ENCODE measurements around the gene ETNPPL.
"Not testable (repeated sequence)": the region's sequence is repeated elsewhere in the genome, so short reads cannot be mapped to it uniquely, and the experiment has no call there.

Gene ETNPPL

DNA sequence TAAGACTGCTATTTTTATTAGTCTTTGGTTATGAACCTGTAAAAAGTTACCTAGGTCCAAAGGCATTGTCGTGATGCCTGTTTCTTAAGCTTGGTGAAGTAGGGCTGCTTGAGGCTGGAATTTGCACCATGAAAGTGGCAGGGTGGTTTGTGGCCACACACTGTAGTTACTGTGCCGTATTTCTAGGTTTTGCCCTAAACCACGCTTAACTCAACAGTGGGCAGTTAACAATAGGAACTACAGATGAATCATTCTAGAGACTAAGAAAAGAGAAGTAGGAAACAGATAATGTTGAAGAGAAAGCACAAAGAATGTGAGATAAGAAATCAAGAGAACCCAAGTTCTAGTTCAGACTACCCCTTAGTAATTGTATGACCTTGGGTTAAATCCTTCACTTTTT, 11.5 kb downstream of the ETNPPL start:
- no peak for DNase-seq

GRCh38 chr4:108749119-108749518, 13.7 kb downstream of the ETNPPL start:
- no peak for DNase-seq

GRCh38 chr4:108746511-108746910, 16.3 kb downstream of the ETNPPL start:
- DNase-seq: no peak

DNA sequence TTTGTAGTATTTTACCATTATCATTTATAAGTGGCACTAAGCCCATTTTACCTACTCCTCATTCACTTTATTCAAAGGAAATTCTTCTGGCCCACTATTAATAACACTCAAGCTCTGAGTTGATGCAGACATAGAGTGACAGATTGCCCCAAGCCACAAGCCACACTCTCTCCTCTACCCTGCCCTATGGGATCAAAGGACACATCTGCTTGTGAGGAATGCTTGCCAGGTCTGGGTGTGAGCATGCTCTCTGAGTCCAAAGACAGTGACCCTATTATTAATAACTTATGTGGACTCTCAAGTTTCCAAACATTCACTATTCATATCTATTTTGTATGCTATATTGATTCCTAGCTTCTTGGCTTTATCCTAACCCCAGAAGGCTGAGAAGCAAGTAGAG, 18.5 kb downstream of the ETNPPL start:
- DNase-seq: no peak

DNA sequence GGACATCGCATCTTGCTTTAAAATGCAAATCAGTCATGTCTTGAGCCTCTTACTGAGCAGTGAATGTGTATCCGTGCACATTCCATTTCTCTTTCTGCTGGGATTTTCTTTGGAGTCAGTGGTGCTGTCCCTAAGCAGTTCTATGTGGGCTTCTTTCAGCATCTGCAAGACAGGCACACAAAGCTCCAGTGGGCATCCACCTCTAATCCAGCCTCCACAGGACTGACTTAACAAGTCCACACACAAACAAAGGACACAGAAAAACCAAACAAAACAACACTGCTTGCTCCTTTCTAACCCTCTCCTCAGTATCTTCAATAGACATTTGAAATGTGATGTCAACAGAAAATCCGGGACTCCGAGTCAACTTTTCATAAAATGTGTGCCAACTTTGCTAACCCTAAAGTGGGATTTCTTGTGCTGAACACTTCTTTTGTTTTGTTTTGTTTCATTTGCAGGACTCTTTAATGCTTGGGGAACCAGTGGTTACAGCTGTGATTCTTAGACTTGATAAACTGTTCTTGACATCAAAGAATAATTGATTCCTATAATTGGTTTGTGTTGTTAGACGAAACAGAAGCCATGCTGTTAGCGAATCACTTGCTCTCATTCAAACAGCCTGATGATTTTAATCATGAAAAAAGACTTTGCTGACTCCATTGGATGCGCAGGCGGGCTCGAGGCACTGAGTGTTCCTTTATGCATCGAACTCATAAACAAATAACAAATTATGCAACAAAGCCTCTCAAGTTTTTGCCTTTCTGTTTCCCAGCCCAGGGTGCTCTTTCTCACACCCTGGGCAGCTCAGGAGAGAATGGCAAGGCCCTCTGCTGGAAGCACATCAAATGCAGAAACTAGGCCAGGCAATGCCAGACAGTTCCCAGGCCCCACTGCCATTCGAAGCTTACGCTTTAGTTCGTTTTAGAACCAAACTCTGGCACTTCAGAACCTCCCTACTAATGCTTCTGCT, 20.1 kb downstream of the ETNPPL start:
- no peak for DNase-seq

- DNase-seq: no peak
Measured at GRCh38 chr4:108738003-108738706, 24.7 kb downstream of the ETNPPL start.

- no peak for DNase-seq
Measured at GRCh38 chr4:108731006-108731405, 31.8 kb downstream of the ETNPPL start.

DNA sequence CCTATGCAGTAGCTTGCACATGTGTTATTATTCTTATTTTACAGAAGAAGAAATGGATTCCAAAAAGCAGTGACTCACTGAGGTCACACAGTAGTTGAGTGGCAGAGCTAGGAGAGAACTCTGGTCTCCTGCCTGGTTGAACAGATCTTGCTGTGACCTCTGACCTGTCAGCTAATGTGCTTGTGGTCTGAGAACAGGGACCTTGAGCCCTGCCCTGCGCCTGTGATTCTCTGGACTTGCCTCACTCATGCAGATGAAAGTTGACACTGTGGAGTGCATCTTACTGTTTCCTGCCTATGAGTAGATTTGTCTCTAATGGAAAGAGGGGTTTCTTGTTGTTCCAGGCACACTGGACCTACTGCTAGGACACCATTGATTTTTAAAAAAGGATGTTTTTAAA, 32.3 kb downstream of the ETNPPL start:
- no peak for DNase-seq

DNA sequence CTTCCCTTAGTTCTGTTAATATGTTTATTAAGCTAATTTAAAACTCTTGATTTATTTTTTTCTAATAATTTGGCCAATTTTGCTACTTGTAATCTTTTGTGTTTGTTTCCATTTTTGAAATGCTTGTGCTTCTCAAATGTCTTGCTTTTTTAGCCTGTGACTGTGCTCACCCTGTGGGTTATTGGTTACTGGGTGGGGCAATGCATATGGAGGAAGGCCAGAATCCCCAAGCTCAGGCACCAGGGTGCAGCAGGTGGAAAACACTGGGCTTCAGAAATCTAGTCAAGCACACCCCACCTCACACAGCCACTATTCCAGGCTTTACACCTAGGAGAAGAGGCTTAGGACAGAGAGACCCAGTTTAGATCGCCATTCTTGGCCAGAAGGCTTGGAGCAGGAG, 33.1 kb downstream of the ETNPPL start:
- no peak for DNase-seq

DNA sequence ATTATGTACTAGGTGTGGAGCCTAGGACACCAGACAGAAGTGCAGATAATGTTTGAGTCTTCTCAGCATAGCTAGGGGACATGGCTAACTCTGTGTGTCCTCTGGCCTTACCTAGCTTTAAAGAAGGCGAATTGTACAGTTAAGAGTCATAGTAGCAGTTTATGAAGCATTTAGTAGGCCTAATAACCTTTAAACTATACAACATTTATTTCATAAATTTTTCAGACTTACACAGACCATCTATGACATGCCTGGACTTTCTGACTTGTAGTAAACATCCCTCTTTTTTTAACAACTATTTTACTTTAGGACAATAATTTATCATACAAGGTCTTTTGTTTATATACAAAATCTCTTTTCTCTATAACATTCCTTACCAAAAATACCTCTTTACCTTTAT, 37.4 kb downstream of the ETNPPL start:
- no peak for DNase-seq

GRCh38 chr4:108717386-108717785, 45.5 kb downstream of the ETNPPL start:
- no peak for DNase-seq

DNA sequence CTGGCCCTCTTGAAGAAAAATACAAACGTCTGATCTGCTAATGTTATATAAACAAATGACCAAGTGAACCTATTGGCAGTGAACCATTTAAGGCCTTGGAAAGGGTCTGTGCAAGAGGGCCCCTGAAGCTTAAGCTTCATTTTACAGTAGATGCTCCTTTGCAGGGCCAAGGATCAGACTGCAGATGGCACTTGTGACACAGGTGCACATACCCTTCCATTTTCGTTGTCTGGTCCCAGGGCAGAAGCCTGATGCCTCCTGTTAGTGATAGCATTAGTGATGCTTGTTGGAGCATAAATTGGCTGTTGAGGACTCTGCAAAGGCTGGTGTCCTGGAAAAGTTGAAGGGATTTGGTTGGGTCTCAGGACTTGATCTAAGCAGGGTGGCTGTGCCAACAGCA, 46.5 kb downstream of the ETNPPL start:
- DNase-seq: no peak

GRCh38 chr4:108714880-108715279, 48.0 kb downstream of the ETNPPL start:
- DNase-seq: no peak

- DNase-seq: not testable (repeated sequence)
Measured at GRCh38 chr4:108710578-108710977, 52.3 kb downstream of the ETNPPL start.

GRCh38 chr4:108709722-108710121, 53.1 kb downstream of the ETNPPL start:
- no peak for DNase-seq

DNA sequence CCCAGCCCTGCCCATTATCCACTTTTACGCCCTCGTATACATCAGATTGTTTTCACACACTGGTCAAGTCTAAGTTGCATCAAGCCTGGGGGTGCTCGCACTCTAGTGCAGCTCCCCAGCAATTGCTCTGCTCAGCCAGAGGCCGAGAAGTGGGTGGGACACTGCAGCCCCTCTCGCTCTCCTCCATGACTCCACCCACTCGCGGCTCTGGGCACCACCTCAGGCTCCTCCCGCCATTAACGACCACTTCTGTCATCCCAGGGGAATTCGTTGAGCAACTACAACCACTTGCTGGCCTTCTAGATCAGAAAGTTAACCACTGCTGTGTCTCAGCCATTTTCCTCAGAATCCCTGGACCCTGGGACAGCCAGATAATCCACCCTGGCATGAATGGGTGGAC, 53.6 kb downstream of the ETNPPL start:
- DNase-seq: no peak

DNA sequence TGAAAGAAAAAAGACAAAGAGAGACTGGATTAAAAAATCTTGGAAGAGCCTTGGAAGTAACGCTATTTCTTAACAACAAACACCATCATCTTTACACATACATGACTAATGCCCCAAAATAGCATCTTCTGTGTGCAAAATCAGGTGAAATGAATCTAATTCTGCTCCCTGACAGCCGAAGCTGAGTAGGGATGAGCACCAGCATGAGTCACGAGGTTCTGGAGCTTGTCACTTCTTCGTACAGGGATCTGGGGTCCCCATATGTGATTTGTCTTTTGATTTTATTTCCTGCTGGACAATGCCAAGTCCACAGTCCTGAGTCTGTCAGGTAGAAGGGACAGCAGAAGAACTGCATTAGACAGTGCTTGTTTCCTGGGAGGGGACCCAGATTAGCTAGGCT, 56.6 kb downstream of the ETNPPL start:
- DNase-seq: no peak

DNA sequence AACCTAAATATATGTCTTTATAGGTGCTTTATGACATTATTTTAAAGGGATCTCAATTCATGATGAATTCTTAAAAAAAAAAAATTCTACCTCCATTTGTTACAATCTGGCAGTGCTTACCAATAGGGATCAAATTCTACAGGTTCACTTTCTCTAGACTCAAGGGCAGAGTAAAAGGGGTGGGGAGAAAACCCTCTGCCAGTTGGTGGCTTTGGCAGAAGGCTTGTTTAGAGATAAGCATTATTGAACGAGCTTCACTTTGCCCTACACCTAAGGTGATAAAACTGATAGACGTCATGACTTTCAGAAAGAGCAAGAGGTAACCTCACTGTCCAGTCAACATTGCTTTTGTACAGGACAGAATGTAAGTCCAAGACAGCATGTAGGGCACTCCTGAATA, 58.9 kb downstream of the ETNPPL start:
- DNase-seq: no peak

DNA sequence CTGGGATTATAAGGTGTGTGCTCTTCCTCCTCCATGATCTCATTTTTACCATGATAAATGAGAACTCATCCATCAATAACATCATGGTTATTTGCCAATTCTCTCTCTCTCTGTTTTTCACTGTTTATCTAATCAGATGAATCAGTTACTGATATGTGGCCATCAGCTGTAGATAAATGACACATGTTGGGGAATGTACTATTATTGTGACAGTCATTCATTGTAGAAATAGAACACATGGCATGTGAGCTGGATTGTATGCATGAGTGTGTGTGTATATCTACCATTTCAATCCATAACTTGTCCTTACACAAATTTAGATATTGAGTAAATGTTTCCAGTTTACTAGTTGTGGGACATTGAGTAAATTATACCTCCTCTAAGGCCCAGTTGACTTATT, 59.5 kb downstream of the ETNPPL start:
- no peak for DNase-seq

DNA sequence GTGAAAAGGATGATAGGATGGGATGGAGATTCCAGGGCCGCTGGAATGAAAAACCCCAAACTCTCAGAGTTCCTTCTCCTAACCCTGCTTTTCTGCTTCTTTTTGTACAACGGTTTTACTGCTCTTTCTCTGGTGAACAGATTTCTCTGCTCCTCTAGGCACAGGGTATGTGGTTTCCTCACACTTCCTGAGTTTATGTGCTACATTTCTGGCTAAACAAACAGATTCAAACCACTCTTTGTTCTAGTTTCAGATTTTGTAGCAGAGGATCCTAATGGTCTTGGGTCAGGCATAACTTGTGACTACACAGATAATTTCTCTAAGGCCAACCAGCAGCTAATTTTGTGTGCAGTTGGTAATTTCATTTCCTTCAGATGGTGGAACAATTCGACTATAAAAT, 59.9 kb downstream of the ETNPPL start:
- DNase-seq: no peak

GRCh38 chr4:108700081-108700757, 62.6 kb downstream of the ETNPPL start:
- DNase-seq: no peak

DNA sequence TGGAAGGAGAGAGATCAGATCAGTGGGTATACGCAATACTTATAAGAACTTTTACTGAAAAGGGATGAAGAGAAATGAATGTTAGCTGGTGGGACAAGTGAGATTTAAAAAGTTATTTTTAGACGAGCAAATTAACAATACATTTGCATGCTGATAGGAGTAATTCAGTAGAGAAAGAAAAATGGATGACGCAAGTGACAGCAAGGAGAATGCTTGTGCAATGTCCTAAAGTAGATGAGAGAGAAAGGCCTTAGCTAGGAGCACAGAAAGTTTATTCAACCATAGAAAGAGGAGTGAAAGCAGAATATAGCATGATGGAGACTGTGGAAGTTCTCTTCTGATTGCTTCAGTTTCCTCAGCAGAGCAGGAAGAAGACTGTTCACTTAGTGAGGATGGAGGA, 66.7 kb downstream of the ETNPPL start:
- DNase-seq: no peak

- DNase-seq: no peak
Measured at GRCh38 chr4:108695062-108695461, 67.8 kb downstream of the ETNPPL start.

- DNase-seq: no peak
Measured at GRCh38 chr4:108694423-108694822, 68.4 kb downstream of the ETNPPL start.
